GM18870 (cell line): ENCODE data around the gene CTPS2.
"Not testable (repeated sequence)": the region's sequence is repeated elsewhere in the genome, so short reads cannot be mapped to it uniquely, and the experiment has no call there.

Experiments used
- ATAC-seq: cut with Tn5 transposase; IDR thresholded peaks from one replicate; pipeline ENCODE4 v1.9.1; 2021; ENCODE audit warnings: moderate library complexity; ENCODE audit not compliant: unreplicated experiment

The CTPS2 gene

DNA sequence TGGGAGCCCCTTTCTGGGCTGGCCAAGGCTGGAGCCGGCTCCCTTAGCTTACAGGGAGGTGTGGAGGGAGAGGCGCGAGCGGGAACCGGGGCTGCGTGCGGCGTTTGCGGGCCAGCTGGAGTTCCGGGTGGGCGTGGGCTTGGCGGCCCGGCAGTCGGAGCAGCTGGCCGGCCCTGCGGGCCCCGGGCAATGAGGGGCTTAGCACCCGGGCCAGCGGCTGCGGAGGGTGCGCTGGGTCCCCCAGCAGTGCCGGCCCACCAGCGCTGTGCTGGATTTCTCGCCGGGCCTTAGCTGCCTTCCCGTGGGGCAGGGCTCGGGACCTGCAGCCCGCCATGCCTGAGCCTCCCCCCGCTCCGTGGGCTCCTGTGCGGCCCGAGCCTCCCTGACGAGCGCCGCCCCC is 137.1 kb downstream of the CTPS2 start:
- ATAC-seq: not testable (repeated sequence)

DNA sequence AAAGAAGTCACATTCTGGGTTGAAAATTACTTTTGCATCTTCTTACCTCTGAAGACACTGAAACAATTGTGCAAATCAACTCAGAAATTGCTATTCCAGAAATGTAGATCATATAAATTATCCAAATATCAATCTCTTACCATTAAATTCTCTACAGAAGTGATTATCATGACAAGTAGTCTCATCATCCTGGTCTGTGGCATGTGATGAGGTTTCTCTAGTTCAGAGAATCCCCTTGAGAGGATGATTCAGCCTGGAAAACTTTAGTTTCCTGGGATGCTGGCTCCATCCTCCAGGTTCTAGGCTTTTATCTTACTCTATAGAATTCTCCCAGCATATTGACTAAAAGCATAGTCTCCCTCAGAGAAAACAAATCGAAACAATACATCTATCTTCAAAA is 138.7 kb downstream of the CTPS2 start:
- ATAC-seq: no peak

DNA sequence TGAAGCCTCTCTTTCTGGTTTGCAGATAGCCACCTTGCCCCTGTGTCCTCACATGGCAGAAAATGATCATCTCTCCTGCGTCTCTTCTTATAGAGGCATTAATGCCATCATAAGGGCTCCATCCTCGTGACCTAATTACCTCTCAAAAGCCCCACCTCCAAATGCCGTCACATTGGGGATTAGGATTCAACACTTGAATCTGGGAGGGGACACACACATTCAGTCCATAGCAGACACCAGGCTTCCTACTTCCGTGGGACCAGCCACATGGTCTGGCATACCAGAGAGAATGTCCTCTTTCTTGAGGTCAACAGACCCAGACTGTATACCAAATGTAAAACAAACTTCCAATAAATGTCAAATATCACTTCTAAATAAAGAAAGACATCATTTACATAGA is 144.8 kb downstream of the CTPS2 start:
- ATAC-seq: no peak

DNA sequence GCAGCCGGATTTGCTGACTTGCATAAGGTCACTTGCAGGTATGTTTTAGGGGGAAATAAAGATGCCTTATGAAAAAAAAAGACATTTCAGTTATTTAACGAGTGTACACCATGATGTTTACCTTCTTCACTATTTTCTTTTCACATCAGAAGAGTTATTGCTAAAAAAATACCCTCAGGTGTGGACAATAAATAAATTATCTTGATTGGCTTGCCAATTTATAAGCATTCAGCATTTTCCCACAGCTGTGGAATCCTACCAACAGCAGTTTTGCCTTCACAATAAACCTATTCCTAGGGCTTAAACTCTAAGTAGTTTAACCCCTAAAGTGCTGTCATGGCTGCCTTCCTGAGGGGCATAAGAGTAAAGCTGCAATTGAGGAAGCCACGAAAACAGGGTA is 145.9 kb downstream of the CTPS2 start:
- ATAC-seq: no peak

DNA sequence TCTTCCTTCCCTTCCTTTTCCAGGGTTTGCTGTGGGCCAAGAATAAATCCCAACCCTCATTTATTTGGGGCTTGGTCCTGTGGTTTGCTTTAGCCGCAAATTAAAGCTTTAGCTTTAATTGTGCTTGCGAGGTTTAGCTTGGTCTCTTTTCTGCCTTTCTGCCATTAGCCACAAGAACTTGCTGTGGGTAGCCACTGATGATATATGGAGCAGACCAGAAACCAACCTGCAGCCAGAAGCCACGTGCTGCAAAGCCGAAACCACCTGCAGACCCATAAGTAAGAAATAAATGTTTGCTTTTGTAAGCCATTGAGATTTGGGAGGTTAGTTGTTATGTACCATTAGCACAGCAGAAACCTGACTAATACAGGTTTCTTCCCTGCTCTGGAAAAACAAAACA is 152.3 kb downstream of the CTPS2 start:
- ATAC-seq: no peak

DNA sequence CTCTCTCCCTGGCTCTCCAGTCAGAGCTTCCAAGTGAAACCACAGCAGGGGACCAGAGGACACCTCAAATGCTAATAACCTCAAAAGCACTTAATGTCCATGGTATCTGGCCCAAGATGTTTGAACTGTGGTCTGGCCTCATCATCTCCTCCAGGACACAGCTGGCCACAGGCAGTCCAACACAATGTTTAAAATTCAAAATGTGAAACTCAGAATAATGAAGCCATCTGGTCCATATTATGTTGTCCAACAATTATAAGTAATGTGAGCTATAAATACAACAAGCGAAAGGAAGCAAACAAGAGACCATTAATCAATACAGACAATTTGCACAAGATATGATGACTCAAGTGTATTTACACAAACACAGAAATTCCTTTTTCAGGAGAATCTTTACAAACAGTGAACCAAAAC is 153.3 kb downstream of the CTPS2 start:
- no peak for ATAC-seq

DNA sequence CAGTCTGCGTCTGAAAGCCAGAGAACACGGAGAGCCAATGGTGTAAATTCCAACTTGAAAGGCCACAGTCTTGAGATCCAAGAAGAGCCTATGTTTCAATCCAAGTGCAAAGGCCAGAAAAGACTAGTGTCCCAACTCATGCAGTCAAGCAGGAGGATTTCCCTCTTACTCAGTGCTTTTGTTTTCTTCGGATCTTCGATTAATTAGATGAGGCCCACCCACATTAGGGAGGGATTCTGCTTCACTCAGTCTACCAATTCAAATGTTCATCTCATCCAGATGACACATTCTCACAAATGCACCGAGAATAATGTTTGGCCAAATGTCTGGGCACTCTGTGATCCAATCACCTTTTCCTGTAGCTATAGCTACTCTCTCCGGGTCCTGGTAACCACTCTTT is 154.0 kb downstream of the CTPS2 start:
- ATAC-seq: no peak

DNA sequence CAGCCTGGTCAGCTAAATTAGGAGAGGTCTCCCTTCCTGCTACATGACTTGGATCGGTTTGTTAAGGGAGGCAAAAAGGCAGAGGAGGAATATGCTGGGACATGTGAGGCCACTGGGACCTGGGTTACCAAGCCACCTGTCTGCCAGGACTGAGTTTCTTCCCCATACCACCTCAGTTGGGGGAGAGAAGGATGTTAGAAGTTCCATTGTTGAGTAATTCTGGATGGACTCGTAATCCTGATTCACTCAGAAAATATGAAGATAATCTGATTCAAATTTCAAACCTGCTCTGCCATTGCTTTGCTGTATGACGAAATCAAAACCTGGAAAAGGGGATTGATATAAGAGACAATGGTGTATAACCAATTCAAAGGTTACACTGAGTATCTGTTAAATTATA is 159.9 kb downstream of the CTPS2 start:
- ATAC-seq: no peak

DNA sequence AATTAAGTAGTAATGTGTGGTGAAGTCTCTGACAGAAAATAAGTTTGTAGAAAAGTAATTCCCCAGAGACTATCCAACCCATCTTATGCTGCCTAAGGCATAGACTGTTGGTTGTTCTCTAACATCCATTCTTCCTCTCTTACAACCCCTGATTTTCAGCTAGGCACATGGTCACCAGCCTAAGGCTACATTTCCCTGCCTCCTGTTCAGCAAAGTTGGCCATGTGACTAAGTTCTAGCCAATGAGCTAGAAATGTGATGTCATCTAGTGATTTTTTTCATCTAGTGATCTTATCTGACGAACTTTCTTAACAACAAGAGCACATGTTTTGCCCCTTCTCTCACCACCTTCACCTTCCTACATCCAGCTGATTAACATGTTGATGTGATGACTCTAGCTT is 164.8 kb downstream of the CTPS2 start:
- ATAC-seq: no peak

DNA sequence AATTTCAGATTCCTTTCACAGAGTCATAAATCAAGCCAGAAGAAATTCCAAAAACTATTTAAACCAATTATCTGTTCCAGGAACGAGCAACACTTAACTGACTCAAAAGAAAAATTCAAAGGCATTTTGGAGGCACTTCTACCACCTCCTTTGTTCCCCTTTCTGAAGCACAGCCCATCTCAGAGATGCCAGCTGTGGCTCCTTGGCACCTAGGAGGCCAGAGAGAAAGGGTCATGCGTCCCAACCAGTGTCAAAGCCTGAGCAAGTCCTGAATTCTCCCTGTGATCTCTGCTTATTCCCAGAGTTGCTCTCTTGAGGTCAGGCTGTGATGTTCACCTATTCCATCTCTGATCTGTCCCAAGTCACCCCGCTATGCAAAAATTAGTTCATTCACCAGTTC is 167.5 kb downstream of the CTPS2 start:
- no peak for ATAC-seq
